GM20000 (cell line): ENCODE measurements around the gene GLUL.
A peak's percentile ranks its signal among the peaks of the same experiment; 100 is the strongest.

Experiments
- DNase-seq: peaks from one replicate; pipeline ENCODE4 v3.0.0; 2012; ENCODE audit warnings: low spot score
- TF ChIP-seq, protein P1 (sequence below): IDR thresholded peaks from 2 replicates; pipeline ENCODE4 v1.5.1; 2012; ENCODE audit warnings: mild to moderate bottlenecking, control low read depth; ENCODE audit errors: extremely low read depth, missing control alignments

The GLUL gene

DNA sequence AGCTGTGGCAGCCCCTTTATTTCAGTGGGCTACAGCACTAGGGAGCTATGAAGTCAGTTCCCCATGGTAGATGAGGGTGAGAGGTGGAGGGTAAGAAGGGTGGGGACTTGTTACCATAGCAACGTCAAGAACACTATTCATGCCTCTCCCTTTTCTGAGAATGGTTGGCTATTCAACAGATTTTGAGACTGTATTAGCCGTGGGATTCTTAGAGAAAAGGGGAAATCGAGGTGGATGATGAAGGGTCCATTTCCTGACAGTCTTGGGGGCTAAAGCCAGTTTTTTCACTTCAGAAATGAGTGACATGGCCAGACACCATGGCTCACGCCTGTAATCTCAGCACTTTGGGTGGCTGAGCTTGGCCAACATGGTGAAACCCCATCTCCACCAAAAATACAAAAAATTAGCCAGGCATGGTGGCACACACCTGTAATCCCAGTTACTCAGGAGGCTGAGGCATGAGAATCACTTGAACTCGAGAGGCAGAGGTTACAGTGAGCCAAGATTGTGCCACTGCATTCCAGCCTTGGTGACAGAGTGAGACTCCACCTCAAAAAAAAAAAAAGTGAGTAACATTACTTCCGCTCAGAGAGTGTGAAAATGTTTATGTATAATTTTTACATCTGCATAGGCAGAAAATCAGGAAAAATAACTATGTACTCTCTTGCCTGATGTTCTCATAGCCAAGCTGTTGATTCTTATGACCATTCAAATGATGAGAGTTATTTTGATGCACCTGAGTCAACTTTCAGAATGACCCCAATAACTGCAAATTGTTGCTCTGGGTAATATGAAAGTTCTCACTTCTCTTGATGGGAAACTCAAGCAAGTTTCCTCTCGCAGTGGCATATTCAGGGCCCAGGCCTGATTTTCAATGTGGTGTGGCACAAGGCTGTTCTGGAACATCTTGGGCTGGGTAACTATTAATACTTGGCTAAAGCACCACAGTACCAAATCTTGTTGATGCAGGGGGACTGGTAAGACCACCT, 35.1 kb upstream of the GLUL start:
- TF ChIP-seq, protein P1, sequence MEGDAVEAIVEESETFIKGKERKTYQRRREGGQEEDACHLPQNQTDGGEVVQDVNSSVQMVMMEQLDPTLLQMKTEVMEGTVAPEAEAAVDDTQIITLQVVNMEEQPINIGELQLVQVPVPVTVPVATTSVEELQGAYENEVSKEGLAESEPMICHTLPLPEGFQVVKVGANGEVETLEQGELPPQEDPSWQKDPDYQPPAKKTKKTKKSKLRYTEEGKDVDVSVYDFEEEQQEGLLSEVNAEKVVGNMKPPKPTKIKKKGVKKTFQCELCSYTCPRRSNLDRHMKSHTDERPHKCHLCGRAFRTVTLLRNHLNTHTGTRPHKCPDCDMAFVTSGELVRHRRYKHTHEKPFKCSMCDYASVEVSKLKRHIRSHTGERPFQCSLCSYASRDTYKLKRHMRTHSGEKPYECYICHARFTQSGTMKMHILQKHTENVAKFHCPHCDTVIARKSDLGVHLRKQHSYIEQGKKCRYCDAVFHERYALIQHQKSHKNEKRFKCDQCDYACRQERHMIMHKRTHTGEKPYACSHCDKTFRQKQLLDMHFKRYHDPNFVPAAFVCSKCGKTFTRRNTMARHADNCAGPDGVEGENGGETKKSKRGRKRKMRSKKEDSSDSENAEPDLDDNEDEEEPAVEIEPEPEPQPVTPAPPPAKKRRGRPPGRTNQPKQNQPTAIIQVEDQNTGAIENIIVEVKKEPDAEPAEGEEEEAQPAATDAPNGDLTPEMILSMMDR: no peak
- peak; percentile 74 for DNase-seq

DNA sequence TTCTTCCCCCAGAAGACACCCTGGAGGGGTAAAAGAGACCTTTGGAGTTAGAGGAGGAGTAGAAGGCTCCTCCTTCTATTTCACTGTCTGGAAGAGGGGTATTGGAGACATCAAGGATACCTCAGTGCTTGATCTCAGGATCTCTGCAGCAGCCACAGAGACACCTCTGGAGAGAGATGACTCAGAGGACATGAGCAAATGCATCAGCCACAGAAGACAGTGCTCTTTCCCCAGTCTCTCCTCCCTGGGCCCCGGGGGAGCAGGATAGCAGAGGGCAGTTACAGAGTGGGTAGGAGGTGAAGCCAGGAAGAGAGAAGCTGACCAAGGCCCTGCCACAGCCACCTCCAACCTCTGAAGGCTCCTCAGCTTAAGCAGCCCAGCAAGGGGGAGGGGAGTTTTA, 24.2 kb upstream of the GLUL start:
- TF ChIP-seq, protein P1: no peak
- DNase-seq: no peak

DNA sequence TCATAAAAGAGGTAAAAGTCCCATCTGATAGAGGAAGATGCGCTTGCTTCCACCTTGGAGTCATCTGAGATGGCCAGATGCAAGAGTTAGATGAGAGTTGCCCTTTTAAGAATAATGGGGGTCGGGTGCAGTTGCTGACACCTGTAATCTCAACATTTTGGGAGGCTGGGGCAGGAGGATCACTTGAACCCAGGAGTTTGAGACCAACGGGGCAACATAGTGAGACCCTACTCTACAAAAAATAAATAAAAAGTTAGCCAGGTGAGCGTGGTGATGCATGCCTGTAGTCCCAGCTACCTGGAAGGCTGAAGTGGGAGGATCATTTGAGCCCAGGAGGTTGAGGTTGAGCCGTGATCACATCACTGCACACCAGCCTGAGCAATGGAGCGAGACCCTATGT, 22.4 kb upstream of the GLUL start:
- TF ChIP-seq, protein P1: no peak
- DNase-seq: no peak

DNA sequence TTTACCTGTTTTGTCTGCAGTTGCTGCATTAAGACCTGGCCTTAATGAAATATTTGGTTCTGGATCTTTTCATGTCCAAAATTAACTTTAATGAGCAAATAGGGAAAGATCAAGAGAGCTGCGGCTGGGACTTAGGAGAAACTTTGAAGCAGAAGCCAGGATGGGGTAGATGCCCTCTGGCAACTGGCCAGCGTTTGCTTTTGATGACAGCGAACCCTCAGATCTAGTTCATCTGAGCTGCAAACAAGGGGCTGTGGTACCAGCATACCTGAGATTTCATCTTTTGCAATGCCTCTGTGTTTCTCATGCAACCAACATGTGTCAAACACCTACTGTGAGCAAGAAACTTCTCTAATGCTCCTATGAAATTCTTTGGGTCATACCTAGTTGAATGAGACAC, 21.9 kb upstream of the GLUL start:
- TF ChIP-seq, protein P1: no peak
- DNase-seq: no peak

DNA sequence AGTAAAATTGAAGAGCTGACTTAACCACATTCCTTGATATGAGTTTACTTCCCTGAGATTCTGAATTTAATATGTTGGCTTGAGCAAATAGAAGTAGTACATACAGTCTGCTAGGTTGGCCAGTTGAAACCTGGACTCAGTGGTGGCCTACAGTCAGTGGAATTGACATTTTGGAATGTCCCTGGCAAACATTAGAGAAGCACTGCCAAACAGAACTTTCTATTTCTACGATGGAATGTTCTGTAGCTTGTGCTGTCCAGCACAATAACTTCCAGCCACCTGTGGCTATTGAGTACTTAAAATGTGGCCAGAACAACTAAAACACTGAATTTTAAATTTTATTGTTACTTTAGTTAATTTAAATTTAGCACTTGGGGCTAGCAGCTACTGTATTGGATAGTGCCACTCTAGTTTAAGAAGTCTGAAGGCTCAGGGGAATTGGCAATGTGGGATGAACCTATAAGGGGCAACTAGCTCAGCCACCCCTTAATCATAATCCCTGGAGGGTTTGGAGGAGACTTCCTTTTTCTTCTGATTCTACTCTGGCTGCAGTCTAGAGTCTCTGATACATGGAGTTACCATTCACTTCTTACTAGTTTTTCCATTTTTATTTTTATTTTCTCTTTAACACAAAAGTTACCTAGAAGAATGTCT, 19.2 kb upstream of the GLUL start:
- no peak for DNase-seq
- TF ChIP-seq, protein P1: no peak

DNA sequence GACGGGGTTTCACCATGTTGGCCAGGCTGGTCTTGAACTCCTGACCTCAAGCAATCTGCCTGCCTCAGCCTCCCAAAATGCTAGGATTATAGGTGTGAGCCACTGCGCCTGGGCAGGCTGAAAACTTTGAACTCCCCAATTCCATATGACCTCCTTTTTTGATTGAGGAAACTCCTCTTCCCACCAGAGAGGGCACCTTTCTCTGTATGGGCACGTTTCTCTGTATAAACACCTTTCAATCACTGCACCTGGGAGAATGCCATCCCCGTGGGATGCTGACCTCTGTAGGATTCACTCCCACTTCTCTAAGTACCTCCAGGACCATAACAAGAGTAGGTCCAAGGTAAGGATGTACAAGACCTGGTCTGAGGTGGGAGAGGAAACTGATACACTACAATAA, 18.5 kb upstream of the GLUL start:
- DNase-seq: no peak
- TF ChIP-seq, protein P1: no peak

DNA sequence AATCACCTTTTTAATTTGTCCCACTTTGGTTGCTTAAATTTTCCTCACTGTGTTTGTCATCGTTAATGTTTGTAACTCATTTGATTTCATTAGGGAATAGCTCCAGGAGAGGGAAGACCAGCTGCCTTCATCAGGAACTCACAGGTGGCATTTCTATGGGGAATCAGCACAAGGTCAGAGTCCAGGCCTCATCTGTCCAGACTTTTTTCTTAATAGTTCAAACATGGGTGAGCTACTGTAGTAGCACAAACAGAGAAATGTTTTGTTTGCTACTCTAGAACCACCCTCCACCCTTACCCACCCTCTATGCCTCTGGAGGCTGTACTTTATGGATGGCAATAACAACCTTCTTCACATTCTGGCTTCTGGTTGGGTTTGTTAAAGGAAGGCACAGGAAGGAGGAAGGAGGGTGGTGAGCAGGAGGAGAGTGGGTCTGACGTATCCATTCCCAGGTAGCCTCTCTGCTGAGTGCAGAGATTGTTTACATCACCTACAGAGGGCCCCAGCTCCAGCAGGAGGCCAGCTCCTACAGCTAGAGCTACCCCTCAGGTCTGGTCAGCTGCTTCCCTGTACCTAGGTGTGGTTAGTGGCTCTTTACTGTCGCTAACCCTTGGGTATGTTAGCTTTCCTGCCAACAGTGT, 17.0 kb upstream of the GLUL start:
- TF ChIP-seq, protein P1: no peak
- DNase-seq: no peak
